ENCODE data around the gene SMAP1. TPM values are rescaled to one million over a fixed set of nuclear protein-coding genes. Genes with fewer than 3 reads are reported as not detected.
A peak's percentile ranks its signal among the peaks of the same experiment; 100 is the strongest.

SMAP1 gene
- total RNA-seq, 1 donor from 2014 or later: 33.3 TPM

GRCh38 chr6:70842541-70842940 lies 174.9 kb downstream of the SMAP1 start:
- Mint-ChIP-seq H3K9me3 (ENCODE audit: unreplicated experiment) (peaks cover 4% of the 10 kb centered on the region), H3K4me3 (ENCODE audit: unreplicated experiment) (no peak overlapping the region), H3K36me3 (ENCODE audit: unreplicated experiment) (no peaks in the 10 kb centered on the region), H3K27ac (ENCODE audit: unreplicated experiment) (peak overlapping the region; percentile 24), H3K27me3 (ENCODE audit: unreplicated experiment) (peaks cover 4% of the 10 kb centered on the region), H3K4me1 (ENCODE audit: low read depth, unreplicated experiment) (peaks cover 39% of the 10 kb centered on the region)
- TF ChIP-seq CTCF (IDR thresholded peaks at IDR 0.05; ENCODE audit: partially characterized antibody, unreplicated experiment): no peak
- no peak for DNase-seq

GRCh38 chr6:70843328-70843918 lies 175.7 kb downstream of the SMAP1 start:
- no peaks in the 10 kb centered on the region for H3K36me3 Mint-ChIP-seq (ENCODE audit: unreplicated experiment)
- peaks cover 40% of the 10 kb centered on the region for H3K4me1 Mint-ChIP-seq (ENCODE audit: low read depth, unreplicated experiment)
- H3K9me3 Mint-ChIP-seq (ENCODE audit: unreplicated experiment): peaks cover 4% of the 10 kb centered on the region
- peaks cover 4% of the 10 kb centered on the region for H3K27me3 Mint-ChIP-seq (ENCODE audit: unreplicated experiment)
- no peak overlapping the region for H3K27ac Mint-ChIP-seq (ENCODE audit: unreplicated experiment)
- no peak for TF ChIP-seq CTCF (IDR thresholded peaks at IDR 0.05; ENCODE audit: partially characterized antibody, unreplicated experiment)
- no peak overlapping the region for H3K4me3 Mint-ChIP-seq (ENCODE audit: unreplicated experiment)
- DNase-seq: no peak

GRCh38 chr6:70844301-70844700 lies 176.6 kb downstream of the SMAP1 start:
- DNase-seq: no peak
- no peak overlapping the region for H3K4me3 Mint-ChIP-seq (ENCODE audit: unreplicated experiment)
- no peak for TF ChIP-seq CTCF (IDR thresholded peaks at IDR 0.05; ENCODE audit: partially characterized antibody, unreplicated experiment)
- peaks cover 4% of the 10 kb centered on the region for H3K27me3 Mint-ChIP-seq (ENCODE audit: unreplicated experiment)
- no peaks in the 10 kb centered on the region for H3K36me3 Mint-ChIP-seq (ENCODE audit: unreplicated experiment)
- H3K4me1 Mint-ChIP-seq (ENCODE audit: low read depth, unreplicated experiment): peaks cover 36% of the 10 kb centered on the region
- H3K9me3 Mint-ChIP-seq (ENCODE audit: unreplicated experiment): peaks cover 4% of the 10 kb centered on the region
- H3K27ac Mint-ChIP-seq (ENCODE audit: unreplicated experiment): no peak overlapping the region

- peak overlapping the region; percentile 23 for H3K27ac Mint-ChIP-seq (ENCODE audit: unreplicated experiment)
- peaks cover 28% of the 10 kb centered on the region for H3K4me1 Mint-ChIP-seq (ENCODE audit: low read depth, unreplicated experiment)
- no peak for TF ChIP-seq CTCF (IDR thresholded peaks at IDR 0.05; ENCODE audit: partially characterized antibody, unreplicated experiment)
- peaks cover under 1% of the 10 kb centered on the region for H3K9me3 Mint-ChIP-seq (ENCODE audit: unreplicated experiment)
- no peaks in the 10 kb centered on the region for H3K36me3 Mint-ChIP-seq (ENCODE audit: unreplicated experiment)
- H3K4me3 Mint-ChIP-seq (ENCODE audit: unreplicated experiment): no peak overlapping the region
- peaks cover under 1% of the 10 kb centered on the region for H3K27me3 Mint-ChIP-seq (ENCODE audit: unreplicated experiment)
- DNase-seq: no peak
These were observed 178.6 kb downstream of the SMAP1 start for GRCh38 chr6:70846207-70846835.

All from glutamatergic neuron (in vitro differentiated cells).